GM12892 (cell line): ENCODE results near the gene LACTB.

Source experiments
- DNase-seq: peaks from one replicate; pipeline ENCODE4 v3.0.0; 2011; ENCODE audit not compliant: insufficient read length
- FAIRE-seq: peaks from 2 replicates; lab custom pipeline; 2011; peaks lifted over from hg19 to GRCh38; lab: Jason Lieb, UNC
- POLR2A ChIP-seq: IDR thresholded peaks from 2 replicates; pipeline ENCODE4 v1.6.1; 2011; ENCODE audit warnings: low read depth, low read length, control low read depth
- POLR2AphosphoS5 ChIP-seq: IDR thresholded peaks from 2 replicates; pipeline ENCODE4 v1.6.1; 2011; ENCODE audit warnings: low read depth, low read length, control low read depth
- TAF1 ChIP-seq: IDR thresholded peaks from 2 replicates; pipeline ENCODE4 v1.6.1; 2011; ENCODE audit warnings: low read depth, mild to moderate bottlenecking, control low read depth, low read length, borderline replicate concordance

The LACTB gene

DNA sequence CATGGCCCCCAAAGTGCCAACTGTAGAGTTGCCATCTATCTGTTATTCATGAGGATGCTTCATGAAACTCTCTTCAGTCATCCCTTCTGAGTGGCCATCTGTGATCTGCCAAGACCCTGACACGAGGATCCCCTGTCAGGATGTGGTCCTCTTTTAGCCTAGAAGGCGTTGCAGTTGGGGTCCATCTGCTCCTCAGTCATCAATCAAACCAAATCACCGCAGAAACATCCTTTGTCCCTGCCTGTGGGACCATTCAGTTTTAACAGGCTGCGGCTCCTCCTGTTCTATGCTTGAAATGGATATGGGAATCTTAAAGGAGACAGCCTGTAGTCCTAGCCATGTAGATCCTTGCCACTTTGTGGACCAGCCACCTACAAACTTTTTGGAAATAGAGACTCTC, 41.6 kb downstream of the LACTB start:
- FAIRE-seq: no peak
- DNase-seq: no peak

GRCh38 chr15:63165166-63165859, 43.7 kb downstream of the LACTB start:
- FAIRE-seq (no peak), DNase-seq (no peak)
- TF ChIP-seq TAF1: no peak
- no peak for TF ChIP-seq POLR2A
- TF ChIP-seq POLR2AphosphoS5: no peak

More for the DNA sequence above, 41.6 kb downstream of the LACTB start:
- TF ChIP-seq POLR2AphosphoS5: no peak
- no peak for TF ChIP-seq POLR2A
- TF ChIP-seq TAF1: no peak

DNA sequence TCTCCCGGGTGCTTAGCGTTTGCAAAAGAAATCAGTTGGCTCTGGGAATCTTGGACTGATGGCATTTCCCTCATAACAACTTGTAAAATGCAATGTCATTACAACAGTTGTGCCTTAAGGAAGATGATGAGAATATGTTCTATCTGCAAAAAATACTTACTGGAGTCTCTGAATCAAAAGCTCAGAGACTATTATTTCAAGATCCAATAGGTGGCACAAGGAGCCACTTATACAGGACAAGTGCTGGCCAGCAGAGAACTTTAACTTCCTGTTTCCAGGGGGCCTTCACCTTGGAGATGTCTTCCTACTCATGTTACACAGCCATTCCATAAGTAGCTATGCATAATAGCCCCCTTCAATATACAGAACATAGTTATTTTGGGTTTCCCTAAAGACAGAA, 44.6 kb downstream of the LACTB start:
- FAIRE-seq (no peak), DNase-seq (no peak)
- no peak for TF ChIP-seq POLR2A
- no peak for TF ChIP-seq POLR2AphosphoS5
- TF ChIP-seq TAF1: no peak

DNA sequence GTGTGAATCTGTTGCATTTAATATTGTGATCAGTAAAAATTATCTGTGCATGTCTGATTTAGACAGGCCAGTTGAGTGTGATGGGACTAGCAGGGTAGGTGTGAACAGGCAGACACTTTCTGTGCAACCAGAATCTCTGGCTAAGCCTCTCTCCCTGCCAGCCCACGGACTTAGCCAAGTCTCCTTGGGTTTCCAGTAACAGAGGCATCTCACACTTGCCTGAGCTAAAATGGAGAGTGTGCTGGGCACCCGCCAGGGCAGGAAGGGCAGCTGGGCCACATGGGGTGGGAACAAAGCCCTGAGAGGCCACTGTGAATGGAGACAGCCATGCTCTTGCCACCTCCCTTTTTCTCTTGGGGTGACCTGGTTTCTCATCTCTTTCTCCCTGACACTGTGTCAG, 48.1 kb downstream of the LACTB start:
- FAIRE-seq: no peak
- no peak for DNase-seq
- TF ChIP-seq TAF1 (no peak), POLR2A (no peak), POLR2AphosphoS5 (no peak)

DNA sequence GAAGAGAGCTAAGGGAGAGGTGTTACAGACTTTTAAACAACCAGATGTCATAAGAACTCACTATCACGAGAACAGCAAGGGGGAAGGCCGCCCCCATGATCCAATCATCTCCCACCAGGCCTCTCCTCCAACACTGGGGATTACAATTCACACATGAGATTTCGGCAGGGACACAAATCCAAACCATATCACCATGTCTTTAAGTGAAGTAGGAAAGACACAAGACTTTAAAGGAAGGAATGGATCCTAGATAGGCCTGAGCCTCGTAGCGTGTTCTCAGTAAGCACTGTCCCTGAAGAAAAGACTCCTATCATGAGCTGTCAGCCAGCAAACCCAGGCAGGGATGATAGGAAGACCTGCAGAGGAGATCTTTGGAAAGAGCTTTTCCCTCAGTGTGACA, 50.7 kb downstream of the LACTB start:
- FAIRE-seq: no peak
- TF ChIP-seq TAF1 (no peak), POLR2AphosphoS5 (no peak), POLR2A (no peak)
- DNase-seq: no peak

- no peak for DNase-seq
- FAIRE-seq: no peak
- TF ChIP-seq POLR2A: no peak
- TF ChIP-seq POLR2AphosphoS5: no peak
- TF ChIP-seq TAF1: no peak
Measured at GRCh38 chr15:63172851-63173451, 51.3 kb downstream of the LACTB start.

DNA sequence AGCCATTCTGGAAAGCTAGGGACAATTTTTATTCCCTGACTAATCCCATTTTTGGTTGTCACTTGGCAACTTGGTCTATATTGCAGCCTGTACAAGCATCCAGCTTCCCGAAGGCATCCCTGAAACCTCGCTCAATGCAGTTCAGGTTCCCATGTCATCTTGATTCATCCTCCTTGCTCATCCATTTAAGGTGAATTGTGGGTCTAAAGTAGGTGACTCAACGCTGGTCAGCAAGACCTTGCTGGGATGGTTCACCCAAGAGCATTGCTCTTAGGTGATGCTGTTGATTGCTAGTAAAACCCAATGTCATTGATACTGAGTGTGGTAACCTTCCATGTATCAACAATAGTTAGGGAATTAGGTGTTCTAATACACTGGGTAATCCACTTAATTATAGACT, 54.6 kb downstream of the LACTB start:
- DNase-seq (no peak), FAIRE-seq (peak; percentile 57)
- TF ChIP-seq POLR2A (no peak), TAF1 (no peak), POLR2AphosphoS5 (no peak)

- FAIRE-seq (no peak), DNase-seq (no peak)
- TF ChIP-seq POLR2A (no peak), POLR2AphosphoS5 (no peak), TAF1 (no peak)
Measured at GRCh38 chr15:63178034-63178433, 56.4 kb downstream of the LACTB start.

DNA sequence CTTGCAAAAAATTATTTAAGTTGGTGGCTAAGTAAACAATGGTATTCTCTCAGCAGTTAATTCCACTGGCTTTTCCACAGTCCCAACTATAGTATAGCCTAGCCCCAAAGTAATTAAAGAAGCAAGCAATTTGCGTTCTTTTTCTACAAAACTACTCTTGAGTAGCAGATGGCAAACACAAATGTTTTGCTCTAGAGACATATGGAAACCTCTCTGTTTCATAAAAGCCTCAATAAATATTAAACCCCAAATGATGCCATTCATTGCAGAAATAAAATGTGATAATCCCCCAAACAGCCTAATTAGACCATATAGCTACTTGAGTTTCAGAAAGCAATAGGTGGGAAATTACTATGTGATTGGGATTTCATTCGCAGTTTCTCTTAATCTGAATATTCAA, 59.1 kb downstream of the LACTB start:
- DNase-seq (no peak), FAIRE-seq (no peak)
- no peak for TF ChIP-seq POLR2A
- no peak for TF ChIP-seq TAF1
- TF ChIP-seq POLR2AphosphoS5: no peak

GRCh38 chr15:63181648-63182047, 60.0 kb downstream of the LACTB start:
- FAIRE-seq: no peak
- DNase-seq: no peak
- TF ChIP-seq POLR2AphosphoS5 (no peak), TAF1 (no peak), POLR2A (no peak)

DNA sequence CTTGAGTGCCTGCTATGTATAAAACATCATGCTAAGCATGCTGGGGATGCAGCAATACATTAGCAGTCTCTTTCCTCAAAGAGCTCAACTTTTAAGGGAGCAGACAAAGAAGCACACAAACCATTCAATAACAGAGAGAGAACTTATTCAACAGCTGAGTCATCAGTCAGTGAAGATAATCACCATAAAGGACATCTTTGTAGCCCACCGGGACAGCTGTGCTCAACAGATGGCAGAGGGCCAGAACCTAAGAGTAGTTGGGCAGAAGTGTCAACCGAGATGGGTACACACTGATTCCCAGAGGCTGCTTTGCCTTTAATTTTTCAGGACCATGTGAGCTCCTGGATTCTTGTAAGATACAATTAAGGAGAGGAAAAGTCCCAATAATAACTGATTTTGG, 63.5 kb downstream of the LACTB start:
- TF ChIP-seq TAF1 (no peak), POLR2A (no peak), POLR2AphosphoS5 (no peak)
- FAIRE-seq: no peak
- DNase-seq: no peak

- TF ChIP-seq POLR2AphosphoS5: no peak
- TF ChIP-seq TAF1: no peak
- no peak for TF ChIP-seq POLR2A
- DNase-seq (no peak), FAIRE-seq (no peak)
Measured at GRCh38 chr15:63186065-63186464, 64.4 kb downstream of the LACTB start.

- no peak for FAIRE-seq
- TF ChIP-seq POLR2AphosphoS5 (no peak), POLR2A (no peak), TAF1 (no peak)
- no peak for DNase-seq
Measured at GRCh38 chr15:63187589-63188226, 66.0 kb downstream of the LACTB start.
